Measurements from ENCODE around the gene ERCC2.

- TF ChIP-seq CTCF (IDR thresholded peaks at IDR 0.05) (no peak), POLR2AphosphoS5 (IDR thresholded peaks at IDR 0.05) (no peak), POLR2A (IDR thresholded peaks at IDR 0.05) (no peak)
These were observed 49.5 kb upstream of the ERCC2 start for GRCh38 chr19:45419895-45420294.
